Measurements from ENCODE around the gene AKT1S1.
A peak's percentile ranks its signal among the peaks of the same experiment; 100 is the strongest.
"Not testable (repeated sequence)": the region's sequence is repeated elsewhere in the genome, so short reads cannot be mapped to it uniquely, and the experiment has no call there.

AKT1S1 gene

GRCh38 chr19:49877020-49877878, at the start of gene AKT1S1, which contains the start of gene TBC1D17:
Gene AKT1S1, minus strand, starts transcription at chr19:49877355. Its CDS starts 4,060 bp downstream, at chr19:49873295.
Gene TBC1D17, plus strand, starts transcription at chr19:49877702. Its CDS starts 22 bp downstream, at chr19:49877724.
- peak; percentile 100 for DNase-seq

DNA sequence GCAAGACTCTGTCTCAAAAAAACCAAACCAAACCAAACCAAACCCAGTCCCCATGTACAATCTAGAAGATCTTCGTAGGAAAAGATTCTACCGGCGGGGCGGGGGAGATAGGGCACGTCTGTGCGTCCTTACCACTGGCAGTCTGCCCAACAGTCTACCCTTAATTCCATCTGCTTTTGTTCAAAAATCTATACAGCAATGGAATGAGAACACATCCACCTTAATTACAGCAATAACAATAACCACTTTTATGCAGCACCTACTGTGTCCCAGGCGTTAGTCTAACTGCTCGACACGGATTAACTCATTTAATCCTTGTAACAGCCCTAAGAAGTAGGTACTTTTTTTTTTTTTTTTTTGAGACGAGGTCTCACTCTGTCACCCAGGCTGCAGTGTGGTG, 49.4 kb upstream of the AKT1S1 start:
- DNase-seq = no peak

DNA sequence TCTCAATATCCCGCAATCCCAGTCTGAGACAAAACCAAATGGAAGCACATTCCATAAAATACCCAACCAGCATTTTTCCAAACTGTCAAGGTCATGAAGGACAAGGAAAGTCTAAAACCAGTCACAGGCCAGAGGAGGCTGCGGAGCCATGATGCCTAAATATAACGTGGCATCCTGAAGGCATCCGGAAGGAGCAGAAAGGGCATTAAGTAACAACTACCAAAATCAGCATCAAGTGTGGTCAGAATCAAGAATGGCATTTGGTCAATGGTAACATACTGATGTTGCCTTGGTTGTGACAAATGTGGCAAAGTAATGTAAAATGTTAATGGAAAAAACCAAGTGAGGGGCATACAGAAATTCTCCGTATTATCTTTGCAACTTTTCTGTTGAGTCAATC, 48.3 kb upstream of the AKT1S1 start:
- no peak for DNase-seq

DNA sequence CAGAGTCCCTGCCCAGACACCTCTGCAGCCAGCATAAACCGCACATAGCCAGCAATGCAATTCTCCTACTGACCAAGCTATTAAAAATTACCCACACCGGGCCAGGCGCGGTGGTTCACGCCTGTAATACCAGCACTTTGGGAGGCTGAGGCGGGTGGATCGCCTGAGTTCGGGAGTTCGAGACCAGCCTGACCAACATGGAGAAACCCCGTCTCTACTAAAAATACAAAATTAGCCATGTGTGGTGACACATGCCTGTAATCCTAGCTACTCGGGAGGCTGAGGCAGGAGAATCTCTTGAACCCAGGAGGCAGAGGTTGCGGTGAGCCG, 47.7 kb upstream of the AKT1S1 start:
- not testable (repeated sequence) for DNase-seq

GRCh38 chr19:49924004-49924880, 47.1 kb upstream of the AKT1S1 start:
- no peak for DNase-seq

DNA sequence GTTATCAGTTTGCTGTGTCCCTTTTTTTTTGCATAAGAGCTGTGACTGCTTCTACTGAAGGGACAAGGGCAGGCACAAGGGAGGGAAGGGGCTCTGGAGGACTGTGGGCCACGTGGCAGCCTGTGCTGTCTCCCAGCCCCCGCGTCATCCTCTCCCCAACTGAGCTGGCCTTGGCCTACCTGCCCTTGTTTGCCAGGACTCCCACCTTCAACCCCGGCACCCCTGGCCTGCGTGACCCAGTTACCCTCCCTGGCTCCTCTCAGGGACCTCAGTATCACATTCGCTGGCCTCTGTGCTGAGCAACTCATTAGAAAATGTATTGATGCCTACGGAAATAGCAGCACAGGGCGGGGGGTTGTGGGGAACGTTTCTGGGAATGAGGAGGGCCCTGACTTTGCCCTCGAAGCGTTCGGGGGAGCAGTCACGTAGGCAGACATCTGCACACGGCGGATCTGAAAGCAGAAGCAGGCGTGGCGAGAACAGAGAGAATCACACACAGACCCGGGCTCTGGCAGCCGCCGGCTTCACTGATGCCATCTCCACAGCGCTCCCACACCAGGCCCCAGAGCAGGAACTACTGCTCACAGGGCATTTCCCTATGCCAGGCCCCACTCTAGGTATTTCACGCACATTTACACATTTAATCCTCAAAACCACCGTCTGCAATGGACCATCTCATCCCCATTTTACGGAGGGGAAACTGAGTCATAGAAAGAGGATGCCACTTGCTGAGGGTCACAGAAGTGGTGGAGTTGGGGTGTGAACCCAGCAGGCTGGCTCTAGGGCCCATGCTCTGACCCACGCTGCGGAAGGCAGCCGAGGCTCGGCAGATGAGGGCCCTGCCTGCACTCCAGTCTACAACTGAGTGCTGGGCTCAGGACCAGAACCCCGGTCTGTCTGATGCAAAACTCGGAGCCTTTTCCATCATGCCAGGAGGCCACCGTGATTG, 46.2 kb upstream of the AKT1S1 start:
- DNase-seq = no peak

- no peak for DNase-seq
Observed at GRCh38 chr19:49921871-49922795, 45.0 kb upstream of the AKT1S1 start.

GRCh38 chr19:49920624-49921363, 43.6 kb upstream of the AKT1S1 start:
- no peak for DNase-seq

- DNase-seq = no peak
Observed at GRCh38 chr19:49918089-49918488, 40.9 kb upstream of the AKT1S1 start.

GRCh38 chr19:49916839-49917733, 39.9 kb upstream of the AKT1S1 start:
- DNase-seq = no peak

DNA sequence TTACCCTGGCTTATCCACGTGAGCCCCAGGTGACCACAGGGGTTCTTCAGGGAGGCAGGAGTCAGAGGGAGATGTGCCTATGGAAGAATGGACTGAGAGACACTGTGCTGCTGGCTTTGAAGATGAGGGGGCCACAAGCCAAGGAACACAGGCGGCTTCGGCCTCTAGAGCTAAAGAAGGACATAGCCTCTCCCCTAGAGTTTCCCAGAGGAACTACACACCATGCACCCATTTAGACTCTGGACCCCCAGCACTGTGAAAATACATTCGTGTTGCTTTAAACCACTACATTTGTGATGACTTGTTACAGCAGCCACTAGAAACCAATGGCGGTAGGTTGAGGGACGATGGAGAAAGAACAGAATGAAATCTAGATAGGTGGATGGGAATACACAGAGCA, 38.1 kb upstream of the AKT1S1 start:
- DNase-seq = no peak

DNA sequence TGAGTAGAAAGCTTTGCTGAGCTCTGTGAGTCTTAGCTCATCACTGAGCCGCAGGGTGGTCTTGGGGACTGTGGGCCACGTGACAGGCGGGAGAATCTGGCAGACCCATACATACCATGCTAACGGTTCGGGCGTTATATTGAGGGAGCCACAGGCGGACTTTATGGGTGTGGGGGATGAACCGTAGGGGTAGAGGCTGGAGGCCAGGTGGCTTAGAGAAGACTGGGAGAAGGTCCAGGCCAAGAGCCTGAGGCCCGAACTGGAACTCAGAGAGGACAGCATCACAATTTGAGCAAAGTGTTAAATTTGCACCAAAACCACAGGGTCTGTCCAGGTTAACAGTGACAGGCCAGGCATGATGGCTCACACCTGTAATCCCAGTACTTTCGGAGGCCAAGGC, 36.6 kb upstream of the AKT1S1 start:
- no peak for DNase-seq

DNA sequence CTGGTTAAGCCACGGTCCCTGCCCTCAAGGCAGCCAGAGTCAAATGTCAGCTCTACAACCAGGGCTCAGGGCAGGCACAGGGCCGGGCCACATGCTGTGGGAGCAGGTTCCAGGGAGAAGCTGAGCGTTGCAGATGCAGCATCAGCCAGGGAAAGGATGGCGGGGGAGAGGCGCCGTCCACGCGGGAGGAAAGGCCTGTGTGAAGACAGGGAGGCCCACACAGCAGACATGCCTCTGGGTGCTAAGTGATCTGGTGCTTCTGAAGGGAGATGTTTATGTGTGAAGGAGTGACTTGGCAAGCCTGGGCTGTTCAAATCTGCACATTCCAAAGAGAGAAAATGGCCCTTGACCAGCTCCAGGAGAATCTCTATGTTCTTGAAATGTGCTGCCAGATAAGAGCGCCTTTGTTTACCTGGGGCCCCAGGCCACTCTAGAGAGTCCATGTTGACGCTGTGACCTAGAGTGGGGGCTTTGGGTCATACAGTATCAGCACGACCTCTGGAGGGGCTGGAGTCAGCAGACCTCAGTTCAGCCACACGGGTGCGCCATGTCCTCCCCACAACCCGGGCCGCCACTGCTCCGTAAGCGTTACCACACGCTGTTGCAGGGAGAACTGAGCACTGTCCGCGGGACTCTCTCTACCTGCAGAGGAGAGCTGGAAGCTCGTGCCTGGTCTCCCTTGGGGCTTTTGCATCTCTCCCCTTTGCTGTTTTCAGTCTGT, 36.0 kb upstream of the AKT1S1 start:
- no peak for DNase-seq

- DNase-seq = no peak
Observed at GRCh38 chr19:49911381-49912145, 34.4 kb upstream of the AKT1S1 start.

DNA sequence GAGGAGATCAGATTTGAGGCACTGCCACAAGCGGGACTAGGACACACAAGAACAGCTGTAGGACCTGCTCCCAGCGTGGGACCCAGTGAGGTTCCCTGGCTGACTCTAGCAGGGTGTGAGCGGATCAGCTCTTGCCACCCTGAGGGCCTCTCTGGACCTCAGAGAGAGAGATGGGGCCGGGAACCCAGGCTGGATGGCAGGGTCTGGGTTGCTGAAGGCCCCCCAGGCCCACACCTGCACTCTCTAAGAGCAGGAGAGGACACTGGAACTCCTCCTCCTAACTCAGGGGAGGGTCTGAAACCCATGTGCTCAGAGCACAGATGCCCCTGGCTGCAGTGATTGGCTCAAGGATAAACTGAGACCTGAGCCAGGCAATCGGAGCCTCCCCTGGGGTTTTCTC, 33.0 kb upstream of the AKT1S1 start:
- DNase-seq = no peak

DNA sequence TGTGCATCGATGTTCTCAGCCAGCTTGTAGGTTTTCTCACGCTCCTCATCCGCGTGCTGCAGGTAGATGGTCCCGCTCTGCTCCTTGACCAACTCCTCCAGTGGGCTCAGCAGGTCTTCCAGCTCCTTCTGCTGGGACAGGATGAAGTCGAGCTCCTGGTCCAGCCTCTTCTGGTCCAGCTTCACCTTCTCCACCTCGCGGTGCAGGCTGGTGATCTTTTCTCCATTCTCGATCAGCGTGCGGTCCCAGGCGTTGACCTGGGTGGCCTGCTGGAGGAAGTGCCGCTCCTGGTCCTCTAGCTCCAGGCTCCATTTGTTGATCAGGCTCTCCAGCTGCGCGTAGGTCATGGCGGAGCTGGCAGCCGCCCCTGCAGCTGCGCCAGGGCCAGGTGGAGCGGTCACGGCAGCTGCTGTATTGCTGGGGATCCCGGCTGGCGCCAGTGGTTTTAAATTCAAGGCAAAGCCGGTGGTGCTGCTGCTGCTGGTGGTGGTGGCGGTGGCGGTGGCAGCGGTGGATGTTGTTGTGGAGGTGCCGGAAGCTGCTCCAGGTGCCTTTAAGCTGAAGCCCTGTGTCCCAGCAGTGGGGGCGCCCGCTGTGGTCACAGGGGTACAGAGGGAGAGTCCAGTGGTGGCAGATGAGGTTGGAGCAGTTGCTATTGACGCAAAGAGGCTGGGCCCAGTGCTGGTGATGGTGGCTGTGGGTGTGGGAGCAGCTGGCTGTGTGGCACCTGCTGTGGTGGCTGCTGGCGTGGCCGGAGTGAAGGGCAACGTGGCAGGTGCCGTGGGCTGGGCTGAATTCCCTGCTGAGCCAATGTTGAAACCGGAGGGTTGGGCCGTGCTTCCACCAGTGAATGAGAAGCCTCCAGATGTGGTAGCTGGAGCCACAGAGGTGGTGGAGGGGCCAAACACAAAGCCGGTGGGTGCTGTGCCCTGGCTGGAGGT, 31.6 kb upstream of the AKT1S1 start:
- no peak for DNase-seq

Measured in DMS153 (cell line).